Adrenal gland (tissue), 12 donors: ENCODE results near the gene NFE2L2. TPM values are rescaled to one million over a fixed set of nuclear protein-coding genes. Genes with fewer than 3 reads are reported as not detected.

Experiments
- DNase-seq, 7 donors: peaks; one replicate each; pipeline ENCODE4 v3.0.0-alpha.2; 2019 to 2020
- H3K27ac ChIP-seq, 5 donors: fragments of 200-600 bp; sonication (generic) in 4 of 5; 1 replicate in 3 of 5; 2 replicates in 2 of 5; pipeline versions ENCODE4 v1.5.1 to v1.8.0; 2016 to 2020; ENCODE audit warnings: mild to moderate bottlenecking in 1 of 5
- H3K27me3 ChIP-seq: fragments of 200-600 bp; 2 replicates; pipeline ENCODE4 v1.8.0; 2021
- H3K36me3 ChIP-seq, 2 donors: fragments of 200-600 bp; replicated peaks in 1 of 2; 1 replicate in 1 of 2; 2 replicates in 1 of 2; pipeline versions ENCODE4 v1.5.1 to v1.8.0; 2018 to 2022
- H3K4me1 ChIP-seq, 2 donors: fragments of 200-600 bp; replicated peaks in 1 of 2; 1 replicate in 1 of 2; 2 replicates in 1 of 2; pipeline versions ENCODE4 v1.5.1 to v1.8.0; 2018 to 2021
- H3K4me3 ChIP-seq, 4 donors: fragments of 200-600 bp; sonication (generic) in 3 of 4; one replicate each; pipeline ENCODE4 v1.5.1; 2016 to 2018
- H3K9me3 ChIP-seq, 3 donors: fragments of 200-600 bp; sonication (generic) in 1 of 3; replicated peaks in 1 of 3; 1 replicate in 2 of 3; 2 replicates in 1 of 3; pipeline versions ENCODE4 v1.5.1 to v1.8.0; 2016 to 2021
- POLR2A ChIP-seq, 2 donors: fragments of 450-650 bp; IDR thresholded peaks; one replicate each; pipeline ENCODE4 v1.6.1; 2017; ENCODE audit warnings: antibody characterized with exemption in 2 of 2, mild to moderate bottlenecking in 2 of 2, moderate library complexity in 1 of 2
- WGBS, 4 donors: extraction: QIAGEN DNeasy Blood & Tissue Kit in 2 of 4; methylation state at CpG; one replicate each; pipeline versions ENCODE4 v1.1.5 to v1.1.7; 2013 to 2017; 5-methylcytosine and 5-hydroxymethylcytosine counted together
- intact Hi-C, 2 donors: fragments of 100-400 bp; cut with DNase I; formaldehyde crosslinking; loops; one replicate each; pipeline versions ENCODE4 v1.14.1 to v1.15.0; 2022 to 2023
- polyA plus RNA-seq, 3 donors: library from polyadenylated mRNA; stranded (reverse); fragments of 200-250 nt in 2 of 3; fragments of 350-450 nt in 1 of 3; fragmentation: Illumina TruSeq in 1 of 3; extraction: RNeasy Lipid Tissue Mini Kit (QIAGEN cat#74804) in 1 of 3; gene quantifications; one replicate each; pipeline ENCODE4 v1.2.3, GENCODE V29; 2013 to 2014
- total RNA-seq, 9 donors: library from RNA; depleted of rRNA in 4 of 9; stranded (reverse); fragments of >200 nt in 4 of 9; fragments of 120-200 nt in 1 of 9; fragmentation: NEBNext Ultra II Directional in 1 of 9; extraction: Animal tissue kit (Norgen Biotek cat#: 25700) in 1 of 9; gene quantifications; one replicate each; pipeline versions ENCODE4 v1.1.0 to v1.2.4, GENCODE V29; 2013 to 2023
- TF ChIP-seq, protein P1 (sequence below), 6 experiments: fragments of 450-650 bp in 4 of 6; fragments of 200-600 bp in 2 of 6; sonication (generic) in 1 of 6; IDR thresholded peaks; 1 replicate in 5 of 6; 2 replicates in 1 of 6; pipeline versions ENCODE4 v1.5.1 to v1.8.0; 2016 to 2021; ENCODE audit warnings: antibody characterized with exemption in 6 of 6, mild to moderate bottlenecking in 2 of 6, moderate library complexity in 1 of 6
- donor health status: healthy with polysubstance abuse.
- donor health status: Bipolar disorder and iron deficiency.
- donor health status: DM: yes; HTN: yes; CAD: no.
- donor health status: DM: no; HTN: no; CAD: no.
- donor health status: DM: no; HTN: no; CAD: no.
- donor health status: DM: yes; HTN: yes; CAD: no.

Gene NFE2L2
- total and polyA plus RNA-seq, 12 donors: 41.1 to 119 (median 80.4) TPM

DNA sequence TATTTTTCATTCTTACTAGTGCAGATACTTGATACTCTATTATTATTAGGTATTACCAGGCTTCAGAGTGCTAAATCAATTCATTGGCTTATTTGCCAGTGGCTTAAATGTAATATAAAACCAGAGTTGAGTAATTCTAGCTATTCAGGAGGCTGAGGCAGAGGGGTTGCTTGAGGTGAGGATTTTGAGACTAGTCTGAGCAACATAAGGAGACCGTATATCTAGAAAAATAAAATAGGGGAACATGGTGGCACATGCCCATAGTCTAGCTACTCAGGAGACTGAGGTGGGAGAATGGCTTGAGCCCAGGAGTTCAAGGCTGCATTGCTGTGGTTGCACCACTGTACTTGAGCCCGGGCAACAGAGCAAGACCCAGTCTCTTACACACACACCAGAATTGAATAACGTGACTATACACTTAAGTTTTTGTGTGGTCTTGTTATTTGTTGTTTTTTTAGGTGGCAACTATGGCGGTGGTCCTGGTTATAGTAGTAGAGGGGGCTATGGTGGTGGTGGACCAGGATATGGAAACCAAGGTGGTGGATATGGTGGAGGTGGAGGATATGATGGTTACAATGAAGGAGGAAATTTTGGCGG is 47.2 kb downstream of the NFE2L2 start:
- Histone ChIP-seq H3K4me3 (no peak overlapping the region), H3K27me3 (no peaks in the 10 kb centered on the region), H3K4me1 (peaks cover 29 to 47% of the 10 kb centered on the region in 2 donors), H3K27ac (no peak overlapping the region), H3K36me3 (peaks cover 0 to 65% of the 10 kb centered on the region in 2 donors), H3K9me3 (no peaks in the 10 kb centered on the region)
- TF ChIP-seq POLR2A (IDR thresholded peaks at IDR 0.05): no peak
- TF ChIP-seq, protein P1, sequence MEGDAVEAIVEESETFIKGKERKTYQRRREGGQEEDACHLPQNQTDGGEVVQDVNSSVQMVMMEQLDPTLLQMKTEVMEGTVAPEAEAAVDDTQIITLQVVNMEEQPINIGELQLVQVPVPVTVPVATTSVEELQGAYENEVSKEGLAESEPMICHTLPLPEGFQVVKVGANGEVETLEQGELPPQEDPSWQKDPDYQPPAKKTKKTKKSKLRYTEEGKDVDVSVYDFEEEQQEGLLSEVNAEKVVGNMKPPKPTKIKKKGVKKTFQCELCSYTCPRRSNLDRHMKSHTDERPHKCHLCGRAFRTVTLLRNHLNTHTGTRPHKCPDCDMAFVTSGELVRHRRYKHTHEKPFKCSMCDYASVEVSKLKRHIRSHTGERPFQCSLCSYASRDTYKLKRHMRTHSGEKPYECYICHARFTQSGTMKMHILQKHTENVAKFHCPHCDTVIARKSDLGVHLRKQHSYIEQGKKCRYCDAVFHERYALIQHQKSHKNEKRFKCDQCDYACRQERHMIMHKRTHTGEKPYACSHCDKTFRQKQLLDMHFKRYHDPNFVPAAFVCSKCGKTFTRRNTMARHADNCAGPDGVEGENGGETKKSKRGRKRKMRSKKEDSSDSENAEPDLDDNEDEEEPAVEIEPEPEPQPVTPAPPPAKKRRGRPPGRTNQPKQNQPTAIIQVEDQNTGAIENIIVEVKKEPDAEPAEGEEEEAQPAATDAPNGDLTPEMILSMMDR (IDR thresholded peaks at IDR 0.05): no peak
- DNase-seq: no peak
- intact Hi-C loops: loop anchor here (5.0 to 10.0 kb wide), 2 partner anchors 45 to 53 kb away; partner anchors contain the start of gene NFE2L2 (in 2 of the 2)
- WGBS, 4 donors: 74 to 79% (median 77%) methylated on average over 5 of the region's 5 CpGs

DNA sequence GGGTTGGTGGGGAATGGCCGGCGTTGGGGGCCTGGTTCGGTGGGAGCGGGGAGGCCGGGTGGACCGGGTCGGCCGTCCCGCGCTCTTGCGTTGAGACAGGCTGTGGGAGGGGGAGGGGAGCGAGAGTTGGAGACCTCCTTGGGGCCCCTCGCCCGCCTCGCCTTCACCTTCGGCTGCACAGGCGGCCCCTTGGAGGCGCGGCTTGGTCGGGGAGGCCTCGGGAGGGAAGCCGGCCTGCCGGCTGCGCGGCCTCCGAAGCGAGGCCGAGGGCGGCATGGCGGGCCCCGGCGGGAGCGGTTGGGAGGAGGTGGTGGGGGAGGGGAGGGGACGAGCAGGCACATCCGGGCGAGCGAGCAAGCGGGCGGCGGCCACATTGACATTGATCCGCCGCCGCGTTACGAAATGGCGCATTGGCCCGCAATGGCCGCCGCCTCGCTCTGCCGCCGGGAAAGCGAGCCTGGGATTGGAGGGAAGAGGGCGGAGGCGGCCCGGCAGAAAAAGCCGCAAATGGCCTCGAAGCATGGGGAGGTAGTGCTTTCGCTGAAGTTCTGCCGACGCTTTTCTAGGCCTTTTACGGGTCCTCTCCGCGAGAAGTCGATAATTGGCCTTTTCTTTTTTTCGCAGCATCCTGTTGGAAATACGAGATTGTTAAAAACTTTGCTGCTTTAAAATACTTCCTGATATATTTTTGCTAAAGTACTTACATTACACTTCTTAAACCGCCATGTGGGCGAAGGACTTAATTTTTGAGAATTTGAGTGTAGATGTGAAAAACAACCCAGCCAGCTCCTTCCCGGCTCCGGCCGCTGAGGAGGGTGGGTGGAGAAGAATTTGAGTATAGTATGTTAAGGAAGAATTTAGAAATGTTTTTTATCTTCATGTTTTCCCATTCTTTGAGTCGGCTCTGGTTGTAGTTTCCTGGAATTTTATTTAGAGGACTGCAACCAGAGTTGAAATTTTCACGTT is 51.4 kb downstream of the NFE2L2 start:
- peaks cover 0 to 27% of the 10 kb centered on the region in 2 donors for H3K36me3 ChIP-seq
- intact Hi-C loops: loop anchor here in 1 of 2 donors (10.0 kb wide), 1 partner anchor 48 kb away; no protein-coding TSS in a partner anchor
- no peaks in the 10 kb centered on the region for H3K9me3 ChIP-seq
- no peaks in the 10 kb centered on the region for H3K27me3 ChIP-seq
- DNase-seq: peak; percentile 94 to 98 (median 96)
- WGBS, 4 donors: 0 to 1% (median 0%) methylated on average over 26 to 74 of the region's 74 CpGs
- peak in 1 of 2 donors; percentile 51 for TF ChIP-seq POLR2A (IDR thresholded peaks at IDR 0.05)
- TF ChIP-seq, protein P1 (IDR thresholded peaks at IDR 0.05): peak in 1 of 6 experiments; percentile 3
- peak overlapping the region; percentile 48 to 79 (median 75) for H3K4me3 ChIP-seq
- peak overlapping the region; percentile 98 to 100 (median 100) for H3K27ac ChIP-seq
- peaks cover 37 to 49% of the 10 kb centered on the region in 2 donors for H3K4me1 ChIP-seq

DNA sequence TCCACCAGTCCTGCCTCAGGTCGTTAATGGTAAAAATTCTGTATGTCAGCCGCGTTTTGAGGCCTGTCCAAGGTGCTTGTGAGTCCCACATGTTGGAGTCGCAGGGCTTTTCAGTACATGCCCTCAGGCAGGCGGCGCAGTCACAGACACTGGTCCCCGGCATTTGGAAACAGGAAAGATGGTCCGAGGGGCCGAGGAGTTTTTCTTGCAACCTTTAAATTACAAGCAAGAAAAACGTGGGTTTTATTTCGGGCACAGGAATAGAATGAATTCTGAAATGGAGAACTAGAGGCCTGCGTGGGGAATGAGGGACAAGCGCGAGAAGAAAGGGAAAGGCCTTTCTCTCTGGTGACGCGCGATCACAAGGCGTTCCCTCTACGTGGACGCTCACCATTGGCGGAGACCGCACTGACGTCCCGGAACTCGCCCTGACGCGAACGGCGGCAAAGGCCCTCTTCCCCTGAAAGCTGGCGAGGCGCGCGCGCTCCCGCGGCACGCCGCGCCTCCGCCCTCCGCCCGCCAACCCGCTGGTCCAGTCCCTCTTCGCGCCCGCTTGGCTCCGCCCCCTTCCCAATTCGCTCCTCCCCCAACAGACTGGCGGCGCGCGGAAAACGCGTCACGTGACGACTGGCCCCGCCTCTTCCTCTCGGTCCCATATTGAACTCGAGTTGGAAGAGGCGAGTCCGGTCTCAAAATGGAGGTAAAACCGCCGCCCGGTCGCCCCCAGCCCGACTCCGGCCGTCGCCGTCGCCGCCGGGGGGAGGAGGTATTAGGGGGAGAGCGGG is 52.2 kb downstream of the NFE2L2 start, which contains the start of gene HNRNPA3:
Gene HNRNPA3 (plus strand): TSS at position 689 of the 785 bp plus-strand sequence. CDS start 6 bp downstream, at position 695.
- peak within 1 kb of the TSS; percentile 48 to 81 (median 79) for H3K4me3 ChIP-seq
- H3K4me1 ChIP-seq: peaks cover 36 to 46% of the 10 kb centered on the region in 2 donors
- 0 to 8% (median 4%) methylated on average over 20 to 74 of the region's 74 CpGs for WGBS, 4 donors
- peaks cover 0 to 19% of the 10 kb centered on the region in 2 donors for H3K36me3 ChIP-seq
- no peaks in the 10 kb centered on the region for H3K27me3 ChIP-seq
- peak within 1 kb of the TSS; percentile 99 to 100 (median 100) for H3K27ac ChIP-seq
- intact Hi-C loops: loop anchor here in 1 of 2 donors (10.0 kb wide), 1 partner anchor 47 kb away; no protein-coding TSS in a partner anchor
- H3K9me3 ChIP-seq: no peaks in the 10 kb centered on the region
- TF ChIP-seq POLR2A (IDR thresholded peaks at IDR 0.05): peak; percentile 97
- TF ChIP-seq, protein P1 (IDR thresholded peaks at IDR 0.05): peak in 3 of 6 experiments; percentile 17 to 37 (median 21)
- peak; percentile 99 to 100 (median 99) for DNase-seq
